CD8-positive, alpha-beta memory T cell (primary cell): Measurements from ENCODE around the gene BICD1. TPM values are rescaled to one million over a fixed set of nuclear protein-coding genes. Genes with fewer than 3 reads are reported as not detected.

Experiments
- CTCF ChIA-PET: fragments of 350-600 bp; sonication (Branson Sonifier 250); formaldehyde crosslinking; loops from one replicate; lab custom pipeline; 2021; ENCODE audit warnings: antibody characterized with exemption; lab: Charles Lee
- POLR2A ChIA-PET: fragments of 350-600 bp; sonication (Branson Sonifier 250); formaldehyde crosslinking; loops from one replicate; lab custom pipeline; 2021; ENCODE audit warnings: antibody characterized with exemption; lab: Charles Lee
- DNase-seq, 5 donors: peaks; one replicate each; pipeline versions ENCODE4 v3.0.0 to v3.0.0-alpha.2; 2020 to 2022; ENCODE audit warnings: mixed read lengths in 1 of 5
- H3K27ac ChIP-seq: one replicate; pipeline ENCODE4 v1.7.0; 2013; ENCODE audit warnings: low read depth, mild to moderate bottlenecking, low read length, moderate library complexity
- H3K27me3 ChIP-seq: 2 replicates; pipeline ENCODE4 v1.7.0; 2013; ENCODE audit warnings: low read length, mild to moderate bottlenecking; ENCODE audit not compliant: insufficient read depth, poor library complexity, severe bottlenecking
- H3K36me3 ChIP-seq: 2 replicates; pipeline ENCODE4 v1.7.0; 2013; ENCODE audit warnings: mild to moderate bottlenecking, low read length, moderate library complexity; ENCODE audit not compliant: insufficient read depth
- H3K4me1 ChIP-seq: 2 replicates; pipeline ENCODE4 v1.7.0; 2013; ENCODE audit warnings: mild to moderate bottlenecking, low read length, moderate library complexity; ENCODE audit not compliant: insufficient read depth
- H3K4me3 ChIP-seq: 2 replicates; pipeline ENCODE4 v1.7.0; 2013; ENCODE audit warnings: mild to moderate bottlenecking, low read length
- H3K9me3 ChIP-seq: 2 replicates; pipeline ENCODE4 v1.7.0; 2013; ENCODE audit warnings: mild to moderate bottlenecking, low read length
- H3K27ac Mint-ChIP-seq, 8 donors: one replicate each; pipeline ENCODE4 v1.8.0; 2020 to 2021; ENCODE audit warnings: mixed read lengths in 8 of 8, mild to moderate bottlenecking in 6 of 8, inconsistent platforms in 3 of 8, moderate library complexity in 3 of 8
- H3K27me3 Mint-ChIP-seq, 2 donors: one replicate each; pipeline ENCODE4 v1.8.0; 2020 to 2021; ENCODE audit warnings: mixed read lengths in 2 of 2, mild to moderate bottlenecking in 1 of 2, moderate library complexity in 1 of 2
- H3K36me3 Mint-ChIP-seq, 3 donors: one replicate each; pipeline ENCODE4 v1.8.0; 2020 to 2021; ENCODE audit warnings: mixed read lengths in 3 of 3, inconsistent platforms in 1 of 3, mild to moderate bottlenecking in 1 of 3
- H3K4me1 Mint-ChIP-seq, 3 donors: one replicate each; pipeline ENCODE4 v1.8.0; 2020 to 2021; ENCODE audit warnings: mixed read lengths in 3 of 3, inconsistent platforms in 1 of 3, mild to moderate bottlenecking in 1 of 3
- H3K4me3 Mint-ChIP-seq, 7 donors: one replicate each; pipeline ENCODE4 v1.8.0; 2020 to 2021; ENCODE audit warnings: mixed read lengths in 7 of 7, mild to moderate bottlenecking in 6 of 7, moderate library complexity in 4 of 7, inconsistent platforms in 2 of 7
- H3K9me3 Mint-ChIP-seq, 5 donors: one replicate each; pipeline ENCODE4 v1.8.0; 2020 to 2022; ENCODE audit warnings: mixed read lengths in 5 of 5, mild to moderate bottlenecking in 3 of 5, moderate library complexity in 2 of 5, inconsistent platforms in 1 of 5
- polyA plus RNA-seq: library from polyadenylated mRNA; unstranded; fragments of 300-500 nt; fragmentation: Illumina TruSeq; gene quantifications from one replicate; pipeline ENCODE4 v1.2.3, GENCODE V29; 2021
- total RNA-seq, 2 experiments: library from RNA; stranded (reverse); gene quantifications; one replicate each; pipeline ENCODE4 v1.2.3, GENCODE V29; 2021

Gene BICD1
- total and polyA plus RNA-seq, 3 experiments from 2014 or later, result 8.7 to 20.5 (median 18.0) TPM

- Mint-ChIP-seq H3K36me3 (peaks cover 0 to 4% (median 3%) of the 10 kb centered on the region in 3 donors), H3K27me3 (no peaks in the 10 kb centered on the region), H3K4me1 (peaks cover 12 to 26% (median 23%) of the 10 kb centered on the region in 3 donors), H3K4me3 (no peak overlapping the region), H3K27ac (no peak overlapping the region), H3K9me3 (no peaks in the 10 kb centered on the region)
- POLR2A ChIA-PET, result no interaction called here
- Histone ChIP-seq H3K4me3 (no peak overlapping the region), H3K27ac (no peak overlapping the region), H3K9me3 (no peaks in the 10 kb centered on the region), H3K4me1 (peaks cover 9% of the 10 kb centered on the region), H3K27me3 (no peaks in the 10 kb centered on the region), H3K36me3 (no peaks in the 10 kb centered on the region)
- CTCF ChIA-PET, result no interaction called here
- DNase-seq, result no peak
Measured at GRCh38 chr12:32131666-32132065, 25.0 kb downstream of the BICD1 start.

DNA sequence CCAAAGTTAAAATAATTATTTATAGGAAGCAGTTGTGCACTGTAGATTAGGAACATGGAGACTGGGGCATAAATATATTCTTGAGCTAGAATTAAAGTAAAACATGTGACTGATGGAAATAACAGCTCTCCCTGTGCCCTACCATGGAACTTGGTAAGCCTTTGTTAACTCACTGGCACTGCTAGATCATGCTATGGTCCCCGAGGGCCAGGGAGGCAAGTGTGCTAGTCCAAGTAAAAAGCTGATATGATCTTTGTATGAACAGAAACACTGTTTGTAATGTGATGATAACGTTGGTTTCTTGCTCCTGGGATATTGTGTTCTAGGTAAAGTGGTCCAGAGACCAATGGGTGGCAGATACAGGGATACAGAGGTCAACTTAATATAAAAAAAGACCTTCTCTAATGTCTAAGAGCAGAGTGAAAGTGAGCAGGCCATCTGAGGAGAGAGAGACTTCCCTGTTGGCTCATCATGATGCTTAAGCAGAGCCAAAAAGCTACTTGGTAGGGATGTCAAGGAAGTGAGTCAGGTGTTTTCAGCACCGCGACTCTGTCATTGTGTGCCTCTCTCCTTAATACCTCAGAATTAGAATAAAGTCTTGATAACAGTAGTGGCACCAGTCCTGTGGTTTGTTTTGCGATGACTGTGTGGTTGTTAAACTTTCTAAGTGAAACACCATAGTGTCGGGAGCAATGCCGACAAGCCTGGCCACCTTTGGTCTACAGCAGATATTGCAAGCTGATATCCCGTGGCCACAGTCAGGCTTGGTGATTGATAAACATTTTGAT is 27.6 kb downstream of the BICD1 start:
- Mint-ChIP-seq H3K36me3 (peaks cover 0 to 4% (median 3%) of the 10 kb centered on the region in 3 donors), H3K4me3 (peak overlapping the region in 6 of 7 donors; percentile 0 to 25 (median 13)), H3K4me1 (peaks cover 17 to 22% (median 18%) of the 10 kb centered on the region in 3 donors), H3K27me3 (no peaks in the 10 kb centered on the region), H3K9me3 (no peaks in the 10 kb centered on the region), H3K27ac (peak overlapping the region in 7 of 8 donors; percentile 1 to 66 (median 47))
- POLR2A ChIA-PET, result no interaction called here
- CTCF ChIA-PET, result no interaction called here
- H3K36me3 ChIP-seq, result no peaks in the 10 kb centered on the region
- peaks cover 9% of the 10 kb centered on the region for H3K4me1 ChIP-seq
- no peaks in the 10 kb centered on the region for H3K27me3 ChIP-seq
- peak in 2 of 5 donors; percentile 25 to 56 for DNase-seq
- H3K9me3 ChIP-seq, result no peaks in the 10 kb centered on the region
- no peak overlapping the region for H3K4me3 ChIP-seq
- H3K27ac ChIP-seq, result no peak overlapping the region

DNA sequence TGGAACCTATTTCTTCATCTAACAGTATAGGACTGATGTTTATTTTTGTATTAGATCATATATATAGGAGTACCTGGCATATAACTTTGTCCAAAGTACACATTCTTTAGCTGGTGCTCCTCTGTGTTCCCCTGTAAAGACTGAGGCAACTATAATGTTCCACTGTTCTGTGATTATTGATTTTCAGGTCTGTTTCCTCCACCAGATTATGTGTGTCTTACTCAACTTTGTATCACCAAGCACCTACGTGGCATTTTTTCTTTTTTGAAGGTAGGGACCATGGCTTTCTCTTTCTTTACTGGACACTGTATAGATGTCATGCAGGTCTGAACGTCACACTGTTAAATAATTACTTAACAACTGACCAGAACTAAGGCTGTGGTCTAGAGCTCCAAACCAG is 29.3 kb downstream of the BICD1 start:
- Histone ChIP-seq H3K4me3 (no peak overlapping the region), H3K27me3 (no peaks in the 10 kb centered on the region), H3K36me3 (no peaks in the 10 kb centered on the region), H3K9me3 (no peaks in the 10 kb centered on the region), H3K27ac (no peak overlapping the region), H3K4me1 (peaks cover 9% of the 10 kb centered on the region)
- no peak overlapping the region for H3K4me3 Mint-ChIP-seq
- H3K27ac Mint-ChIP-seq, result peak overlapping the region in 1 of 8 donors; percentile 33
- POLR2A ChIA-PET, result no interaction called here
- CTCF ChIA-PET, result no interaction called here
- no peak for DNase-seq
- H3K9me3 Mint-ChIP-seq, result peaks cover 0 to 2% (median 0%) of the 10 kb centered on the region in 5 donors
- no peaks in the 10 kb centered on the region for H3K27me3 Mint-ChIP-seq
- H3K36me3 Mint-ChIP-seq, result peaks cover 0 to 4% (median 0%) of the 10 kb centered on the region in 3 donors
- H3K4me1 Mint-ChIP-seq, result peaks cover 17 to 25% (median 23%) of the 10 kb centered on the region in 3 donors

DNA sequence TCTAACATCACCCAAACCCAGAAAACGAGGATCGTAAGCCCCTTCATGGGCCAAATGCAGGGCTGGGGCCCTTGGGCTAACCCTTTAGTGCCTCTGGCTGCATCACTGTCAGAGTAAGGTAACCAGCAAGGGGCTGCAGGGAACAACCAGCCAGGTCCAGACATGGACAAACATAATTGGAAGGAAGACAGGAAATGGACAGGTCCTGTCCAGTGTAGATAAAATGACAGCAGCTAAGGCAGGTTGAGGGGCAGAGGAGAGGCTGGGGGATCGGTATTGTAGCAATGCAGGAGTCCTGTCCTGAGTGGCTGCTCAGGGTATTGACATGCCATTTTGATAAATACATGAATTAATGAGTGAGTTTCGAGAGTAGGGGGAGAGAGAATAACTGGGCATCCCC is 29.8 kb downstream of the BICD1 start:
- CTCF ChIA-PET, result no interaction called here

DNA sequence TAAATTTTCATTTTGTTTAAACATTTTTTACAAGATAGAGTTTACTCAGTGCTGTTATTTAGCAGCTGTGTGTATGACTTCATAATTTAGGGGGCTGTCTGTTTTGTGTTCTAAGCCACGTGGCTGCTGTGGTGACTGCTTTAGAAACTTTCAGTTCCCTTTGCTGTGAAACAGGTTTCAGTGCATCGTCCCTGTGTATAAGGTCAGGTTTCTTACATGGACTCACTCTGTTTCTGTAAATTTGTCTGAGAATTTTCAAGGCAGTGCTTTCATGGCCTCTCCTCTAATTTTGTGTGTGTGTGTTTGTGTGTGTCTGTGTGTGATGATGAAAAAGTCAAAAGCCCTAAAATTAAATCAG is 32.4 kb downstream of the BICD1 start:
- H3K27ac Mint-ChIP-seq, result peak overlapping the region in 6 of 8 donors; percentile 17 to 88 (median 45)
- peak overlapping the region; percentile 71 to 88 (median 83) for H3K4me3 Mint-ChIP-seq
- no peaks in the 10 kb centered on the region for H3K9me3 ChIP-seq
- H3K4me1 Mint-ChIP-seq, result peaks cover 18 to 31% (median 21%) of the 10 kb centered on the region in 3 donors
- H3K36me3 Mint-ChIP-seq, result peaks cover 0 to 1% (median 0%) of the 10 kb centered on the region in 3 donors
- POLR2A ChIA-PET, result no interaction called here
- no peaks in the 10 kb centered on the region for H3K36me3 ChIP-seq
- no peaks in the 10 kb centered on the region for H3K27me3 Mint-ChIP-seq
- CTCF ChIA-PET, result no interaction called here
- H3K27ac ChIP-seq, result no peak overlapping the region
- DNase-seq, result peak in 2 of 5 donors; percentile 1 to 25
- peaks cover 0 to 2% (median 0%) of the 10 kb centered on the region in 5 donors for H3K9me3 Mint-ChIP-seq
- H3K4me3 ChIP-seq, result peak overlapping the region; percentile 55
- no peaks in the 10 kb centered on the region for H3K27me3 ChIP-seq
- H3K4me1 ChIP-seq, result peaks cover 8% of the 10 kb centered on the region

More for the DNA sequence above, 29.8 kb downstream of the BICD1 start:
- H3K27me3 Mint-ChIP-seq, result no peaks in the 10 kb centered on the region
- peaks cover 17 to 25% (median 23%) of the 10 kb centered on the region in 3 donors for H3K4me1 Mint-ChIP-seq
- DNase-seq, result no peak
- H3K36me3 Mint-ChIP-seq, result peaks cover 0 to 4% (median 0%) of the 10 kb centered on the region in 3 donors
- H3K9me3 ChIP-seq, result no peaks in the 10 kb centered on the region
- no peak overlapping the region for H3K4me3 ChIP-seq
- no peak overlapping the region for H3K4me3 Mint-ChIP-seq
- POLR2A ChIA-PET, result no interaction called here
- peaks cover 9% of the 10 kb centered on the region for H3K4me1 ChIP-seq
- H3K9me3 Mint-ChIP-seq, result peaks cover 0 to 2% (median 0%) of the 10 kb centered on the region in 5 donors
- H3K27ac ChIP-seq, result no peak overlapping the region
- H3K27ac Mint-ChIP-seq, result peak overlapping the region in 1 of 8 donors; percentile 30
- H3K27me3 ChIP-seq, result no peaks in the 10 kb centered on the region
- H3K36me3 ChIP-seq, result no peaks in the 10 kb centered on the region

GRCh38 chr12:32140877-32141276 is 34.2 kb downstream of the BICD1 start:
- no peaks in the 10 kb centered on the region for H3K9me3 ChIP-seq
- ChIA-PET CTCF (no interaction called here), POLR2A (no interaction called here)
- DNase-seq, result no peak
- Mint-ChIP-seq H3K9me3 (peaks cover 0 to 2% (median 0%) of the 10 kb centered on the region in 5 donors), H3K4me3 (peak overlapping the region in 1 of 7 donors; percentile 21), H3K4me1 (peaks cover 8 to 19% (median 10%) of the 10 kb centered on the region in 3 donors), H3K27me3 (no peaks in the 10 kb centered on the region), H3K36me3 (peaks cover 0 to 1% (median 0%) of the 10 kb centered on the region in 3 donors), H3K27ac (peak overlapping the region in 1 of 8 donors; percentile 12)
- H3K4me3 ChIP-seq, result no peak overlapping the region
- H3K27ac ChIP-seq, result no peak overlapping the region
- no peaks in the 10 kb centered on the region for H3K27me3 ChIP-seq
- no peaks in the 10 kb centered on the region for H3K36me3 ChIP-seq
- no peaks in the 10 kb centered on the region for H3K4me1 ChIP-seq

DNA sequence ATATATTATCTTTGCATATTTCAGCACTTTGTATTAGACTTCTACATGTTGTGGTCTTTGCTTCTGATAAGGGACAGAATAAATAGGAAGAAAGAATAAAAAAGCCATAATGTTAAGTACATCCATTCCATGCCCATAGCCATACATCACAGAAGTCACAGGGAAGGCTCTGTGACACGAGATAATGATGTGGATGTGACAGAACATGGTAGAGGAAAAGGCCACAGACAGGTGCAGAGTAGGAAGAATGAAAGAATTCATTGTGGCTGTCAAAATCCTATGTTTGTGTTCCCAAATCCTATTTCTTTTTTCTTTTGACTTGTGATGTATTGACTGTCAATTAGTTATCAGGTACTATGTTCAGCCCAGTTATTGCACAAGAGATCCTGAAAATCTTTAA is 38.4 kb downstream of the BICD1 start:
- Mint-ChIP-seq H3K4me3 (no peak overlapping the region), H3K9me3 (peaks cover 0 to 2% (median 0%) of the 10 kb centered on the region in 5 donors), H3K27ac (no peak overlapping the region), H3K36me3 (peaks cover 2 to 7% (median 3%) of the 10 kb centered on the region in 3 donors), H3K27me3 (no peaks in the 10 kb centered on the region), H3K4me1 (peaks cover under 1 to 7% (median 2%) of the 10 kb centered on the region in 3 donors)
- no peaks in the 10 kb centered on the region for H3K27me3 ChIP-seq
- no peaks in the 10 kb centered on the region for H3K4me1 ChIP-seq
- DNase-seq, result no peak
- ChIA-PET CTCF (interaction anchor here (1.0 kb wide), 1 partner anchor 492 kb away, joined by 3 read pairs; no protein-coding TSS in a partner anchor), POLR2A (no interaction called here)
- H3K9me3 ChIP-seq, result no peaks in the 10 kb centered on the region
- H3K36me3 ChIP-seq, result no peaks in the 10 kb centered on the region
- no peak overlapping the region for H3K4me3 ChIP-seq
- no peak overlapping the region for H3K27ac ChIP-seq
